ENCODE measurements around the gene ALOXE3.
"Not testable (repeated sequence)": the region's sequence is repeated elsewhere in the genome, so short reads cannot be mapped to it uniquely, and the experiment has no call there.

ALOXE3 gene

GRCh38 chr17:8067806-8068205 is 50.5 kb downstream of the ALOXE3 start:
- TF ChIP-seq CTCF (IDR thresholded peaks at IDR 0.05; ENCODE audit: low read depth, low read length, missing control alignments): no peak
- DNase-seq (ENCODE audit: extremely low read depth, low read depth): no peak
- no peak overlapping the region for H3K4me3 ChIP-seq (replicated peaks; ENCODE audit: low read depth, low read length)

- H3K4me3 ChIP-seq (replicated peaks; ENCODE audit: low read depth, low read length): no peak overlapping the region
- no peak for TF ChIP-seq CTCF (IDR thresholded peaks at IDR 0.05; ENCODE audit: low read depth, low read length, missing control alignments)
- DNase-seq (ENCODE audit: extremely low read depth, low read depth): no peak
These were observed 51.2 kb downstream of the ALOXE3 start for GRCh38 chr17:8066841-8067775.

GRCh38 chr17:8064561-8065019 is 53.7 kb downstream of the ALOXE3 start:
- DNase-seq (ENCODE audit: extremely low read depth, low read depth): no peak
- no peak for TF ChIP-seq CTCF (IDR thresholded peaks at IDR 0.05; ENCODE audit: low read depth, low read length, missing control alignments)
- no peak overlapping the region for H3K4me3 ChIP-seq (replicated peaks; ENCODE audit: low read depth, low read length)

- no peak for TF ChIP-seq CTCF (IDR thresholded peaks at IDR 0.05; ENCODE audit: low read depth, low read length, missing control alignments)
- DNase-seq (ENCODE audit: extremely low read depth, low read depth): no peak
- H3K4me3 ChIP-seq (replicated peaks; ENCODE audit: low read depth, low read length): no peak overlapping the region
These were observed 54.4 kb downstream of the ALOXE3 start for GRCh38 chr17:8063761-8064534.

- no peak for DNase-seq (ENCODE audit: extremely low read depth, low read depth)
- H3K4me3 ChIP-seq (replicated peaks; ENCODE audit: low read depth, low read length): no peak overlapping the region
- no peak for TF ChIP-seq CTCF (IDR thresholded peaks at IDR 0.05; ENCODE audit: low read depth, low read length, missing control alignments)
These were observed 55.4 kb downstream of the ALOXE3 start for GRCh38 chr17:8062807-8063483.

- no peak for DNase-seq (ENCODE audit: extremely low read depth, low read depth)
- TF ChIP-seq CTCF (IDR thresholded peaks at IDR 0.05; ENCODE audit: low read depth, low read length, missing control alignments): no peak
- no peak overlapping the region for H3K4me3 ChIP-seq (replicated peaks; ENCODE audit: low read depth, low read length)
These were observed 55.9 kb downstream of the ALOXE3 start for GRCh38 chr17:8062435-8062806.

- H3K4me3 ChIP-seq (replicated peaks; ENCODE audit: low read depth, low read length); DNase-seq (ENCODE audit: extremely low read depth, low read depth): not testable (repeated sequence)
These were observed 56.5 kb downstream of the ALOXE3 start for GRCh38 chr17:8061851-8062250.

Data from HFF-Myc (cell line).